GM19099 (cell line): ENCODE results near the gene XDH.

Source experiments
- POLR2A ChIP-seq: IDR thresholded peaks from 3 replicates; pipeline ENCODE4 v1.6.1; 2011; ENCODE audit warnings: low read depth; ENCODE audit not compliant: insufficient read length; ENCODE audit errors: extremely low read depth

The XDH gene

GRCh38 chr2:31414601-31415241, at the start of gene XDH:
TSS of gene XDH (minus strand) at chr2:31414742. CDS start at chr2:31414666, 76 bp downstream.
- no peak for TF ChIP-seq POLR2A

- no peak for TF ChIP-seq POLR2A
These were observed 43.1 kb upstream of the XDH start for GRCh38 chr2:31457651-31458050.

GRCh38 chr2:31446848-31447247, 32.3 kb upstream of the XDH start:
- TF ChIP-seq POLR2A: no peak

GRCh38 chr2:31442376-31442775, 27.8 kb upstream of the XDH start:
- no peak for TF ChIP-seq POLR2A

- no peak for TF ChIP-seq POLR2A
These were observed 26.2 kb upstream of the XDH start for GRCh38 chr2:31440764-31441163.

- TF ChIP-seq POLR2A: no peak
These were observed 20.4 kb upstream of the XDH start for GRCh38 chr2:31434911-31435310.

GRCh38 chr2:31433541-31433940, 19.0 kb upstream of the XDH start:
- TF ChIP-seq POLR2A: no peak

- no peak for TF ChIP-seq POLR2A
These were observed 16.1 kb upstream of the XDH start for GRCh38 chr2:31430439-31431165.

GRCh38 chr2:31429759-31430438, 15.4 kb upstream of the XDH start:
- no peak for TF ChIP-seq POLR2A

- TF ChIP-seq POLR2A: no peak
These were observed 14.5 kb upstream of the XDH start for GRCh38 chr2:31429040-31429439.

- no peak for TF ChIP-seq POLR2A
These were observed 13.5 kb upstream of the XDH start for GRCh38 chr2:31428001-31428418.

- no peak for TF ChIP-seq POLR2A
These were observed 11.6 kb upstream of the XDH start for GRCh38 chr2:31426096-31426495.

GRCh38 chr2:31421634-31422033, 7.1 kb upstream of the XDH start:
- no peak for TF ChIP-seq POLR2A

- no peak for TF ChIP-seq POLR2A
These were observed 6.4 kb upstream of the XDH start for GRCh38 chr2:31420936-31421335.

GRCh38 chr2:31419386-31419785, 4.8 kb upstream of the XDH start:
- no peak for TF ChIP-seq POLR2A

- no peak for TF ChIP-seq POLR2A
These were observed 879 bp upstream of the XDH start for GRCh38 chr2:31415421-31415820.
